Measurements from ENCODE around the gene DUSP3.
"Not testable (repeated sequence)": the region's sequence is repeated elsewhere in the genome, so short reads cannot be mapped to it uniquely, and the experiment has no call there.

The DUSP3 gene

DNA sequence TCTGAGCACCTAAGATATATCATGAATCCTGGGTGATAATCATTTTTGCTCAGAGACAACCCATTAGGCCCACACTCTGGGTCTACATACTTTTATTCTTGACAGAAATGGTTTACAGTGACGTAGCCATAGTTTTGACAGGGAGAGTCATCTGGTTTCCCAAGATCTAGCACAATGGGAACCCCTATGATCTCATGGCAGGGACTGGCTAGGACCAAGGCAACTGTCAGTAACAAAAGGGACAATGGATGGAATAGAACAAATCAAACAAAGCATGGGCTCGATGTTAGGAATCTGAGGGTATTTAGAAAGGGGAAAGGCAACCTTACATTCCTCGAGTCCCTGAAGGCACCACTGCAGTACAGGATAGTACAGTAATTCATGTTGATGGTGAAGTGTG, 22.0 kb upstream of the DUSP3 start:
- DNase-seq (ENCODE audit: low read depth in 2 of 2): no peak

DNA sequence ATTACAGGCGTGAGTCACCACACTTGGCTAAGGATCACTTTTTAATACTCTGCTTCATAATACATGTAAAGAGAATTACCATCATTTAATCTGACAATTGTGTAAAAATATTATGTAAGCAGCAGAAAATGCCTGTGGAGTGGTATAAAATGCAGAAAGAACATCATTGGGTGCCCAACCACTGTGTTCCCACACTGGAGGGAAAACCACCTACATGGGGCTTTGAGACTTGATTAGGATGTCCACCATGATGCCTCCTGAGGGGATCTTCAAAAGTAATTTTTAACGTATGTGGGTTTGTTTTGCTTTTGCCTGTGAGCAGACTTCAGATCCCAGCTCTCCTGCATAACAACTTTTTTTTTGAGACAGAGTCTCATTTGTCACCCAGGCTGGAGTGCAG, 20.3 kb upstream of the DUSP3 start:
- no peak for DNase-seq (ENCODE audit: low read depth in 2 of 2)

DNA sequence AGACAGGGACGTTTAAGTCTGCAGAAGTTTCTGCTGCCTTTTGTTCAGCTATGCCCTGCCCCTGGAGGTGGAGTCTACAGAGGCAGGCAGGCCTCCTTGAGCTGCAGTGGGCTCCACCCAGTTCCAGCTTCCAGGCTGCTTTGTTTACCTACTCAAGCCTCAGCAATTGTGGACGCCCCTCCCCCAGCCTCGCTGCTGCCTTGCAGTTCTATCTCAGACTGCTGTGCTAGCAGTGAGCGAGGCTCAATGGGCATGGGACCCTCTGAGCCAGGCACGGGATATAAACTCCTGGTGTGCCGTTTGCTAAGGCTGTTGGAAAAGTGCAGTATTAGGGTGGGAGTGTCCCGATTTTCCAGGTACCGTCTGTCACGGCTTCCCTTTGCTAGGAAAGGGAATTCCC, 19.2 kb upstream of the DUSP3 start:
- DNase-seq (ENCODE audit: low read depth in 2 of 2): not testable (repeated sequence)

DNA sequence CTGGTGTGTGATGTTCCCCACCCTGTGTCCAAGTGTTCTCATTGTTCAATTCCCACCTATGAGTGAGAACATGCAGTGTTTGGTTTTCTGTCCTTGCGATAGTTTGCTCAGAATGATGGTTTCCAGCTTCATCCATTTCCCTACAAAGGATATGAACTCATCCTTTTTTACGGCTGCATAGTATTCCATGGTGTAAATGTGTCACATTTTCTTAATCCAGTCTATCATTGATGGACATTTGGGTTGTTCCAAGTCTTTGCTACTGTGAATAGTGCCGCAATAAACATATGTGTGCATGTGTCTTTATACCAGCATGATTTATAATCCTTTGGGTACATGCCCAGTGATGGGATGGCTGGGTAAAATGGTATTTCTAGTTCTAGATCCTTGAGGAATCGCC, 13.9 kb upstream of the DUSP3 start:
- not testable (repeated sequence) for DNase-seq (ENCODE audit: low read depth in 2 of 2)

GRCh38 chr17:43791589-43791988, 12.8 kb upstream of the DUSP3 start:
- no peak for DNase-seq (ENCODE audit: low read depth in 2 of 2)

GRCh38 chr17:43790311-43790940, 11.6 kb upstream of the DUSP3 start:
- DNase-seq (ENCODE audit: low read depth in 2 of 2): no peak

GRCh38 chr17:43789482-43789881, 10.7 kb upstream of the DUSP3 start:
- DNase-seq (ENCODE audit: low read depth in 2 of 2): no peak

GRCh38 chr17:43788540-43788939, 9.8 kb upstream of the DUSP3 start:
- DNase-seq (ENCODE audit: low read depth in 2 of 2): no peak

DNA sequence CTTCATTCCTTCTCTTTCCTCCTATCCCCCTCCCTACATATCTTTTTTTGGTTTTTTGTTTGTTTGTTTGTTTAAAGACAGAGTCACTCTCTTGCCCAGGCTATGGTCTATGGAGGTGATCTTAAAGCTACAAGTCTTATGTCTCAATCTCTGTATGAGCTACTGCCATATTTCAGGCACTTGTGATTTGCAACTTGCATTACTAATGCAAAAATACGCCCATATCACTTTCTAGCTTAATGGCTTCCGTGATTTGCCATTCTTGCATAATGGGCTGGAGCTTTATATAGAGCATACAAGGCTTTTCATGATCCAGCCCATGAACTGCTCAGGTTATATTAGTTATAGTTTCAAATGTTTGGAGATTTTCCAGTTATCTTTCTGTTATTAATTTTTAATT, 9.0 kb upstream of the DUSP3 start:
- no peak for DNase-seq (ENCODE audit: low read depth in 2 of 2)

DNA sequence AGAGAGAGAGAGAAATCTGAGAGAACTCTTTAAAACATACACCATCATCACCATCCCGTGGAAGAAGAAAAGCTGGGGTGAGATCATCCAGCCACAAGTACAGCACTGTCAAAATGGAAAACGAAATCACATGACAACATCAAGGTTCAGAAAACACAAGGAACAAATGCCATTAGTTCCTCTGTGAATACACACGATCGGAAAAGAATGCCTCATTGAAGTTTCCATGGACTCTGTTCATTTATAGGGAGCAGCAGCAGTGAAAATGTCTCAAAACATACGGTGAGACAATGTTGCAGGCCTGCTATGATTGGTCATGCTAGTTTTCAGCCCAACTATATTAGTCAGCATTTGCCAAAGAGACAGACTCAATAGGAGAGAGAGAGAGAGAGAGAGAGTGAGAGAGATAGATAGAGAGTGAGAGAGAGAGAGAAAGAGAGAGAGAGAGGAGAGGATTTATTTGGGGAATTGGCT, 5.9 kb upstream of the DUSP3 start:
- DNase-seq (ENCODE audit: low read depth in 2 of 2): no peak

DNA sequence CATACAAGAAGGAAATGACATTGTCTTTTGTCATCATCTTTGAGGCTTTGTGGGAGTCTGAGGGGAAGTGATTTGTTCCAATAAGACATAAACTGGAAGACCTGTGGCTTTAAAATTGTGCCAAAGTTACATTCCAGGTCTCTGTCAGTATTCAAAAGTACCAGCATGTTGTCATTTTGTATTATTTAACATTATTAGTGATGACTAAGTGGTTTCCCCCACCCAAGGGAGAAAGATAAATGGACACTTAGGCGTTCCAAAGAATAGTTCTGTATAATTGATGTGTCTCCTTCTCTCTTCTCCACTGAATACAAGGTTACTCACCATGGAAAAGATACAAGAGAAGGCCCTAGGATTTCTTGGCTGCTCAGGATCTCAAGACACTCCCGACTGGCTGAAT, 5.3 kb upstream of the DUSP3 start:
- DNase-seq (ENCODE audit: low read depth in 2 of 2): no peak

DNA sequence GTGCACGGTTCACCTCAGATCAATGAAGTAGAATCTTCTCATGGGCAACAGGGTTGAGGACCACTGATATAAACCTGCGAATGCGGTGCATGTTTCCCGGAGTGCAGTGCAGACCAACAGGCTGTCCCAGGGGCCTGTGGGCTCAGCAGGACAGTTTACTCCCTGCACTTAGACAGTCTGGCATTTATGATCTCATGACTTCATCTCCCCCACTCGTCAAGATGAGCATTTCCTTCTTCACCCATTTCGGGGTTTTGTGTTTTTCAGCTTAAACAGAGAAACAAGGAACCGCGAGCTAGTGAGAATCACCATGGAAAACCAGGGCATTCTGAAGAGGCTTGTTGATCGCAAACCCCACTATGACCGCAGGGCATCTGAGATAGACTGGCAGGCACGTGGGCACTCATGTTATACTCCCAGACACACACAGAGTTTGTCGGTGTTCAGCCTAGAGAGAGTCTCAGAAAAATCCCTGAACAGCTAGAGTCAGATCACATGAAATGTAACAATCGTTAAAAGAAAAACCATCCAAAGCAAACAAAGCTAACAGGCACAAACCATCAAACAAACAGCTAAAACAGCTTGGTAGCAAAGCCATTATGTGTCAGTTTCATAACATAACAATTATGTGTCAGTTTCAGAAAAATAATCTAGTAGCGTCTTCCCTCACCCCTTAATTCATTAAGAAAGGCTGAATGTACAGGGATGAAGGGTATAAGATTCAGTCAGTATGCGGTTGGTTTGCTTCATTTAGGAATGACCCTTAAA, 4.3 kb upstream of the DUSP3 start:
- DNase-seq (ENCODE audit: low read depth in 2 of 2): no peak

GRCh38 chr17:43780135-43780534, 1.4 kb upstream of the DUSP3 start, which contains the start of gene CFAP97D1:
Gene CFAP97D1 (plus strand): TSS chr17:43780435. CDS start chr17:43780463, 28 bp downstream.
- no peak for DNase-seq (ENCODE audit: low read depth in 2 of 2)

DNA sequence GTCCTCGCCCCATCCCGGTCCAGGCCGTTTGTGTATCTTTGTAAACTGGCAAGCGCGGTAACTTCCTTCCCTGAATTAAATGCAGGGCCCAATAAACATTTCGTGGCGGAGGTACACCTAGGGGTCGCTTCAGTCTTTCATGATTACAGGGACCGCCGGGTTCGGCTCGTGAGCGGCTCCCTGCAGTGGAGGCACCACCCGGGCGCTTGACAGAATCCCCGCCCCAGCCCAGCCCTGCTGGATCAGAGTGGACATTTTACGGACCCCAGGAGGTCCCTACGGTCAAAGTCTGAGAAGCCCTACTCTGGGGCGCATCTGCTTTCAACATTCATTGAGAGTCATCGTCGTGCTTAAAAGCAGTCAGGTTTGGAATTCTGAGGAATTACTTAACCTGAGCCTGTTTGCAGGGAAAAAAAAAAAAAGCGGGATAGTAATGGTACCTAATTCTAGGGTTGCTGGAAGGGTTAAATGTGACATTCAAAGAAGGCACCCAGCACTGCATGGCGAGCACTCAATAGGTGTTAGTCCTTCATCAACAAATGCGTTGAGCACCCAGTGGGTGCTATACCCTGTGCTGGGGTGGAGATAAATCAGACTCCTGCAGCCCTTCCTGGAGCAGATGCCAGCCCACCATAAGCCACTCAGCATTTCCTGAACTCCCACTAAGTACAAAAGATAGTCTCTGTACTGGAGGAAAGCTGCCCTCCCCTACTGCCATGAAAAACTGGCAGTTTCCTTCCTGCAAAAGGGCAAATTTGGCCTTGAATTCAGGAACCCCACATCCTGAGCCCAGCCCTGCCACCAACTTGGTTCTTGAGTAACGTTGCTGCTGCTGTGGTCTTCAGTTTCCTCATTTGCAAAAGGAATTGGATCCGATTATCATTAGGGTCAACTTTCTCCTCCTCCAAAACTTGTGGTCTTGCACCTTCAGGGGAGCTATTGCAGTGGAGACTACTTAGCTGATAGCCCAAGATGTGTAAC, 658 bp upstream of the DUSP3 start:
- no peak for DNase-seq (ENCODE audit: low read depth in 2 of 2)

DNA sequence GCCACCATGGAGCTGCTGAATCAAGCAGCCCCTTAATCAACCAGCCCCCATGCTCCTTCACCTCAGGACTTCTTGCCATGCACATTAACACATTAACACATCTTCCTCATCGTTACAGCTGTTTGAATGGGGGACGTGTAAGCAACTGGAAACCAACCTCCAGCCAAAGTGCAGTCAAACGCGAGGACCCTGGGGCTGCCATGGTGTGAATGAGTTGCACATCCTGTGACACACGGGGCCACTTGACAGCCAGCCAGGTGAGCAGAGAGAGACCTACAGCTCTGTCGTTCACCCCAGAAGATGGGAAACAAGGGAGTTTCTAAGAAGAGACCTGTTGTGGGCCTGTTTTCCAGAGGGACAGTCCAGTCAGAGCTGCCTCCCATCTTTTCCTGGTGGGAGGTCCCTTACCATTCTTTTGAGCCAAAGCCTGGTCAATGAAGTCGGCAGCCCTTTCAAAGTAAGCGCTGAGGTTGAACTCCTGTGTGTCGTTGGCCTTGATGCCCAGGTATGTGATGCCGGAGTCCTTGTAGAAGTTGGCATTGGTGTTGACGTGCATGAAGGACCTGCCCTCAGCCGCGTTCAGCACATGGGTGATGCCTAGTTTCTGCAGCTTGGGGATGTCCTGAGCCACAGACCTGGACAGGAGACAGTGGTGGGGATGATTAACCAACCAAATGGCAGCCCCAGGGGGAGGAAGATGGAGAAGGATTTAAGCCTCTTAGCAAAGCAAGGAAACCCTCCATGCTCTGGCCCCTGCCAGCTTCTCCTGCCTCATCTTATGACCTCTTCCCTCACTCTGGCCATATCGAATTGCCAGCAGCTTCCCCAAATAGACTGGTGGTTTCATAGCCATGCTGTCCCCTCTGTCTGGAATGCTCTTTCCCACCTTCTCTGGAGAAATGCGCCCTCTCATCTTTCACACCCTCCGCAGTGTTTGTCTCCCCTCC, 4.2 kb downstream of the DUSP3 start:
- DNase-seq (ENCODE audit: low read depth in 2 of 2): no peak

DNA sequence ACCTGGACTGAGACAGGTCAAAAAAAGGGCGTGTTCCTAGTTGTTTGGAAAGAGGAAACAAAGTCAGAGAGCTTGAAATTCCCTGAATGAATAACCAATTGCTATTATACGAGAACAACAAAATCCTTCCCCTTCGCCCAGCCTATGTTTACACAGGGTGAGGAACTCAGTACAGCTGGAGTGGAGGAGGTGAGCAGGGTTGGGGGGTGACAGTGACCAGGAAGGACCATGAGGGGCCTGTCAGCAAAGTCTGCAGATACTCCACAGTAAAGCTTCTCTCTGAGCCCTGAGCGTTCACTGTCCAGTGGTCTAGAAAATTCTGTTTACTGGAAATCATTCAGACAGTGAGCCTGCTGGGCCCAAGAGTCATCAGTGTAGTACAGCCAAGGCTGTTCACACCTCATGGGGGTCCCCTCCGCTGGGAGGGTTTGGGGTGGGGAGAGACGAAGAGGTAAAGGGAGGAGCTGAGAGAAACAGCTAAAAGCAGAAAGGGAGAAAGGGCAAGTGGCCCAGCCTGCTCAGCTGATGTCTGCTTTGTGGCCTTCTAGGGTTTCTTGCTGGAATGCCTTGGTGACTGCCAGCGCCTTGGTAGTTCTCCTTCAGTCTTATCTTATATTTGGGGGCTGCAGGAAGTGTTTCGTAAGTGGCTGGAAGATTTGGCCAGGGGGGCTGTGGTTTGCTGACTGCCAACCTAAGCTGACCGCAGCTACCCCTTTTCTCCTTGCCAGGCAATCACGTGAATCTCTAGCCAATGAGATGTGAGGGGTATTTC, 5.7 kb downstream of the DUSP3 start:
- no peak for DNase-seq (ENCODE audit: low read depth in 2 of 2)

DNA sequence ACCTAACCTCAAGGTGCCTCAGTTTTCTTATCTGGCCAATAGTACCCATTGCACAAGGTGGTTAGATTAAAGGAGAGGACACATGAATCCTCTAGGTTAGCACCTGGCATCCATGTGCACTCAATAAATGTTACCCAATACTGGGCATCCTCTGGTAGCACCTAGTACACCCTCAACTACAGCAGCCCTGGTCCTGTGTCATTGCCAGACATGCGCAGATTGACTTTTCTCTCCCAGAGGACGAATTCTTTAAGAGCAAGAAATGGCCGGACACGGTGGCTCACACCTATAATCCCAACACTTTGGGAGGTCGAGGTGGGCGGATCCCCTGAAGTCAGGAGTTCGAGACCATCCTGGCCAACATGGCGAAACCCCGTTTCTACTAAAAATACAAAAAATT, 7.3 kb downstream of the DUSP3 start:
- DNase-seq (ENCODE audit: low read depth in 2 of 2): no peak

DNA sequence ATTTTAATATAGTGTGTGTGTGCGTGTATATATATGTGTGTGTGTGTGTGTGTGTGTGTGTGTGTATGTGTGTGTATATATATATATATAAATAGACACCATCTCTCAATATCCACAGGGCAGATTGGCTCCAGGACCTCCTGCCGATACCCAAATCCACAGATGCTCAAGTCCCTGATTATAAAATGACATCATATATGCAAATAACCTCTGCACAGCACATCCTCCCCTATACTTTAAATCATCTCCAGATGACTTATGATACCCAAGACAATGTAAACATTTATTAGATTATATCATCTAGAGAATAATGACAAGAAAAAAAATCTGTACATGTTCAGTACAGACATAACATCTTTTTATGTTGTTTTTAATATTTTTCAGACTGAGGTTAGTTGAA, 7.8 kb downstream of the DUSP3 start:
- DNase-seq (ENCODE audit: low read depth in 2 of 2): no peak

GRCh38 chr17:43769859-43770258, 8.9 kb downstream of the DUSP3 start:
- no peak for DNase-seq (ENCODE audit: low read depth in 2 of 2)

- DNase-seq (ENCODE audit: low read depth in 2 of 2): no peak
Measured at GRCh38 chr17:43769426-43769825, 9.4 kb downstream of the DUSP3 start.

Measured in stimulated activated CD4-positive, alpha-beta T cell treated with anti-CD3 and anti-CD28 coated beads, Interleukin-12 subunit alpha, Interleukin-12 subunit beta, amount 100 ng/mL, for 24 hours (primary cell).